Sigmoid colon (tissue), 7 donors: ENCODE data around the gene PAX2. TPM values are rescaled to one million over a fixed set of nuclear protein-coding genes. Genes with fewer than 3 reads are reported as not detected.

ENCODE experiments used
- DNase-seq: peaks from one replicate; pipeline ENCODE4 v3.0.0-alpha.2; 2019
- H3K27ac ChIP-seq, 4 donors: fragments of 200-600 bp; sonication (generic); one replicate each; pipeline ENCODE4 v1.5.1; 2016 to 2019; ENCODE audit warnings: mild to moderate bottlenecking in 1 of 4
- H3K27me3 ChIP-seq, 3 donors: fragments of 200-600 bp; sonication (generic); one replicate each; pipeline ENCODE4 v1.5.1; 2019; ENCODE audit warnings: mild to moderate bottlenecking in 1 of 3
- H3K36me3 ChIP-seq, 4 donors: fragments of 200-600 bp; sonication (generic); one replicate each; pipeline ENCODE4 v1.5.1; 2016 to 2019
- H3K4me1 ChIP-seq, 4 donors: fragments of 200-600 bp; sonication (generic); one replicate each; pipeline ENCODE4 v1.5.1; 2017 to 2019
- H3K4me3 ChIP-seq, 4 donors: fragments of 200-600 bp; sonication (generic); one replicate each; pipeline ENCODE4 v1.5.1; 2017 to 2019; ENCODE audit warnings: mild to moderate bottlenecking in 2 of 4, moderate library complexity in 1 of 4
- H3K9me3 ChIP-seq, 4 donors: fragments of 200-600 bp in 3 of 4; sonication (generic) in 3 of 4; one replicate each; pipeline versions ENCODE4 v1.5.1 to v1.6.1; 2013 to 2019
- CTCF ChIP-seq, 4 experiments: fragments of 450-650 bp in 3 of 4; fragments of 200-600 bp in 1 of 4; IDR thresholded peaks; one replicate each; pipeline ENCODE4 v1.5.1; 2016 to 2019; ENCODE audit warnings: antibody characterized with exemption in 4 of 4, mild to moderate bottlenecking in 3 of 4, moderate library complexity in 2 of 4
- EP300 ChIP-seq, 4 donors: sonication (generic); formaldehyde crosslinking; IDR thresholded peaks; one replicate each; pipeline ENCODE4 v1.6.1; 2017; ENCODE audit warnings: antibody characterized with exemption in 4 of 4
- POLR2A ChIP-seq, 2 donors: fragments of 450-650 bp; IDR thresholded peaks; one replicate each; pipeline ENCODE4 v1.6.1; 2016; ENCODE audit warnings: antibody characterized with exemption in 2 of 2, mild to moderate bottlenecking in 2 of 2, moderate library complexity in 2 of 2
- POLR2AphosphoS5 ChIP-seq, 4 donors: sonication (generic); formaldehyde crosslinking; IDR thresholded peaks; one replicate each; pipeline ENCODE4 v1.6.1; 2017; ENCODE audit warnings: antibody characterized with exemption in 4 of 4
- WGBS, 2 donors: extraction: QIAGEN DNeasy Blood & Tissue Kit; methylation state at CpG; one replicate each; pipeline ENCODE4 v1.1.7; 2013; 5-methylcytosine and 5-hydroxymethylcytosine counted together
- intact Hi-C: fragments of 100-400 bp; cut with DNase I; formaldehyde crosslinking; loops from one replicate; pipeline ENCODE4 v1.15.1; 2023
- polyA plus RNA-seq, 3 donors: library from polyadenylated mRNA; stranded (reverse); fragments of 200-250 nt; gene quantifications; one replicate each; pipeline ENCODE4 v1.2.3, GENCODE V29; 2013
- total RNA-seq, 4 donors: library from RNA; depleted of rRNA; stranded (reverse); fragments of >200 nt; gene quantifications; one replicate each; pipeline ENCODE4 v1.1.0, GENCODE V29; 2016
- donor health status: healthy with polysubstance abuse.
- donor health status: Bipolar disorder and iron deficiency.
- donor health status: healthy.

The PAX2 gene
- total and polyA plus RNA-seq, 7 donors: not detected

GRCh38 chr10:100816671-100817070 lies 71.3 kb downstream of the PAX2 start:
- peaks cover 2 to 85% (median 31%) of the 10 kb centered on the region in 3 donors for H3K27me3 ChIP-seq
- intact Hi-C loops: no loop called here
- TF ChIP-seq CTCF (IDR thresholded peaks at IDR 0.05): no peak
- TF ChIP-seq POLR2AphosphoS5 (IDR thresholded peaks at IDR 0.05): no peak
- no peak for TF ChIP-seq POLR2A (IDR thresholded peaks at IDR 0.05)
- no peak for TF ChIP-seq EP300 (IDR thresholded peaks at IDR 0.05)
- DNase-seq: no peak
- H3K27ac ChIP-seq: no peak overlapping the region
- no peaks in the 10 kb centered on the region for H3K9me3 ChIP-seq
- WGBS, 2 donors: 54 to 68% methylated on average over 6 of the region's 6 CpGs
- no peaks in the 10 kb centered on the region for H3K36me3 ChIP-seq
- H3K4me3 ChIP-seq: no peak overlapping the region
- no peaks in the 10 kb centered on the region for H3K4me1 ChIP-seq

DNA sequence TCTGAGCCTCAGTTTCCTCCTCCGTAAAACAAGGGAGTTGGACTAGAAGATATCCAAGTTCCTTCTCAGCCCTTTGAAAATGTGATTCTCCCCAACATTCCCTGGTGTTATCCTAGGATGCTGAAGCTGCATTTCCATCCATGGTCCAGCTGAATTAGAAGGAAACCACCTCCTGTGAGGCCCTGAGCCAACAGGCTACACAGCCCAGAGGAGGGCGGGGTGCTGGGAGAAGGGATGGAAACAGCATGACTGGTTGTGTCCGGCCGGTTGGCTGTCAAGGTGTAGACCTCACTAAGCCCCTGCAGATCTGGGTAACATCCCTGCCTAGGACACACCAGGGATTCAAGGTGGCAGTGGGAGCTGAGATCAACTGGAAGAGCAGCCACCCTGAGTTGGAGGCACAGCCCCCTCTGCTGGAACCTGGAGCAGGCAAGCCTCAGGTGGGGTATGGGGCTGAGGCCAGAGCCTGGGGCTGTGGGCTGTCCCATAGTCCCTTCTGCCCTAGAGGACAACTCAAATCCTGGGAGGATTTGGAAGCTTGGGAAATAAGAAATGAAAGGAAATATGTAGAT lies 72.0 kb downstream of the PAX2 start:
- H3K36me3 ChIP-seq: no peaks in the 10 kb centered on the region
- H3K4me1 ChIP-seq: no peaks in the 10 kb centered on the region
- no peak overlapping the region for H3K27ac ChIP-seq
- H3K4me3 ChIP-seq: no peak overlapping the region
- H3K9me3 ChIP-seq: no peaks in the 10 kb centered on the region
- 62 to 69% methylated on average over 4 of the region's 4 CpGs for WGBS, 2 donors
- TF ChIP-seq CTCF (IDR thresholded peaks at IDR 0.05) (no peak), EP300 (IDR thresholded peaks at IDR 0.05) (no peak), POLR2A (IDR thresholded peaks at IDR 0.05) (no peak), POLR2AphosphoS5 (IDR thresholded peaks at IDR 0.05) (no peak)
- intact Hi-C loops: no loop called here
- DNase-seq: peak; percentile 10
- H3K27me3 ChIP-seq: peaks cover 2 to 85% (median 31%) of the 10 kb centered on the region in 3 donors

GRCh38 chr10:100819424-100819823 lies 74.0 kb downstream of the PAX2 start:
- no peak for DNase-seq
- Histone ChIP-seq H3K36me3 (no peaks in the 10 kb centered on the region), H3K4me3 (no peak overlapping the region), H3K9me3 (no peaks in the 10 kb centered on the region), H3K27ac (no peak overlapping the region), H3K27me3 (peaks cover 3 to 88% (median 29%) of the 10 kb centered on the region in 3 donors), H3K4me1 (no peaks in the 10 kb centered on the region)
- TF ChIP-seq EP300 (IDR thresholded peaks at IDR 0.05) (no peak), CTCF (IDR thresholded peaks at IDR 0.05) (no peak), POLR2A (IDR thresholded peaks at IDR 0.05) (no peak), POLR2AphosphoS5 (IDR thresholded peaks at IDR 0.05) (no peak)
- intact Hi-C loops: no loop called here
- WGBS, 2 donors: 91 to 95% methylated on average over 6 of the region's 6 CpGs

- peaks cover 38 to 97% (median 39%) of the 10 kb centered on the region in 3 donors for H3K27me3 ChIP-seq
Observed at GRCh38 chr10:100823194-100823593, 77.8 kb downstream of the PAX2 start.

More at GRCh38 chr10:100823194-100823593, 77.8 kb downstream of the PAX2 start:
- WGBS, 2 donors: 53 to 59% methylated on average over 3 of the region's 3 CpGs
- Histone ChIP-seq H3K27ac (no peak overlapping the region), H3K9me3 (no peaks in the 10 kb centered on the region), H3K4me3 (no peak overlapping the region), H3K36me3 (no peaks in the 10 kb centered on the region), H3K4me1 (peaks cover 0 to 20% (median 19%) of the 10 kb centered on the region in 4 donors)
- TF ChIP-seq CTCF (IDR thresholded peaks at IDR 0.05) (no peak), EP300 (IDR thresholded peaks at IDR 0.05) (no peak), POLR2A (IDR thresholded peaks at IDR 0.05) (no peak), POLR2AphosphoS5 (IDR thresholded peaks at IDR 0.05) (no peak)
- DNase-seq: no peak
- intact Hi-C loops: no loop called here
